ENCODE results near the gene MRC2.

DNA sequence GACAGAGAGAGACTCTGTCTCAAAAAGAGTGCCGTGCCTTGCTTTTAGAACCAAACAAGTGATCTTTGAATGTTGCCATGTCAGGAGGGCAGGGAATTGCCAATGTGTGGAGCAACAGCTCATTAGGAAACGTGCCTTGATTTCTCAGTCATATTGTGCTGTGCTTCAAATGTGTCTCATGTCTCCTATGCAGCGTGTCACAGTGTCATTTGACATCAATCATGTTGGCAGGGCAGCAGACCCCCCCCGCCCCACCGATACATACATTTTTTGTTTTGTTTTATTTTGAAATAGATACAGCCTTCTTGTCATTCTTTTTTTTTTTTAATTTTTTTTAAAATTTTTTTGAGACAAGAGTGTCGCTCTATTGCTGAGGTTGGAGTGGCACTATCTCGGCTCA, 22.1 kb downstream of the MRC2 start:
- TF ChIP-seq CEBPB (IDR thresholded peaks at IDR 0.05; ENCODE audit: low read depth) = no peak
- TF ChIP-seq, protein P1, sequence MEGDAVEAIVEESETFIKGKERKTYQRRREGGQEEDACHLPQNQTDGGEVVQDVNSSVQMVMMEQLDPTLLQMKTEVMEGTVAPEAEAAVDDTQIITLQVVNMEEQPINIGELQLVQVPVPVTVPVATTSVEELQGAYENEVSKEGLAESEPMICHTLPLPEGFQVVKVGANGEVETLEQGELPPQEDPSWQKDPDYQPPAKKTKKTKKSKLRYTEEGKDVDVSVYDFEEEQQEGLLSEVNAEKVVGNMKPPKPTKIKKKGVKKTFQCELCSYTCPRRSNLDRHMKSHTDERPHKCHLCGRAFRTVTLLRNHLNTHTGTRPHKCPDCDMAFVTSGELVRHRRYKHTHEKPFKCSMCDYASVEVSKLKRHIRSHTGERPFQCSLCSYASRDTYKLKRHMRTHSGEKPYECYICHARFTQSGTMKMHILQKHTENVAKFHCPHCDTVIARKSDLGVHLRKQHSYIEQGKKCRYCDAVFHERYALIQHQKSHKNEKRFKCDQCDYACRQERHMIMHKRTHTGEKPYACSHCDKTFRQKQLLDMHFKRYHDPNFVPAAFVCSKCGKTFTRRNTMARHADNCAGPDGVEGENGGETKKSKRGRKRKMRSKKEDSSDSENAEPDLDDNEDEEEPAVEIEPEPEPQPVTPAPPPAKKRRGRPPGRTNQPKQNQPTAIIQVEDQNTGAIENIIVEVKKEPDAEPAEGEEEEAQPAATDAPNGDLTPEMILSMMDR (IDR thresholded peaks at IDR 0.05 in 2 of 3, conservative IDR thresholded peaks at IDR 0.05 in 1 of 3; ENCODE audit: borderline replicate concordance in 1 of 3, insufficient read depth in 1 of 3, low read depth in 2 of 3, low read length in 2 of 3) = no peak
- no peak for TF ChIP-seq ELF1 (IDR thresholded peaks at IDR 0.05; ENCODE audit: borderline replicate concordance, low read depth)
- TF ChIP-seq, protein P2, sequence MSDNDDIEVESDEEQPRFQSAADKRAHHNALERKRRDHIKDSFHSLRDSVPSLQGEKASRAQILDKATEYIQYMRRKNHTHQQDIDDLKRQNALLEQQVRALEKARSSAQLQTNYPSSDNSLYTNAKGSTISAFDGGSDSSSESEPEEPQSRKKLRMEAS (IDR thresholded peaks at IDR 0.05) = no peak
- TF ChIP-seq SIN3A (IDR thresholded peaks at IDR 0.05; ENCODE audit: low read depth) = no peak
- no peak for TF ChIP-seq EZH2 (IDR thresholded peaks at IDR 0.05)
- no peak for TF ChIP-seq POLR2A (IDR thresholded peaks at IDR 0.05; ENCODE audit: borderline replicate concordance, extremely low read depth, insufficient read depth, insufficient read length)
- TF ChIP-seq POLR2AphosphoS5 (IDR thresholded peaks at IDR 0.05; ENCODE audit: low read depth, low read length) = no peak
- TF ChIP-seq FOSL1 (IDR thresholded peaks at IDR 0.05; ENCODE audit: low read depth) = no peak
- TF ChIP-seq RAD21 (IDR thresholded peaks at IDR 0.05; ENCODE audit: low read depth) = no peak
- TF ChIP-seq EGR1 (IDR thresholded peaks at IDR 0.05; ENCODE audit: low read depth) = no peak
- no peak for TF ChIP-seq ZNF274 (IDR thresholded peaks at IDR 0.05; ENCODE audit: low read depth, low read length)
